IMR-90 (cell line): ENCODE data around the gene LSM14B. TPM values are rescaled to one million over a fixed set of nuclear protein-coding genes. Genes with fewer than 3 reads are reported as not detected.

ENCODE experiments used
- ATAC-seq: fragments of 200-7000 bp; cut with Tn5 transposase; 2 replicates; pipeline ENCODE4 v1.9.1; 2020; ENCODE audit warnings: low read depth, mild to moderate bottlenecking, moderate library complexity
- BruUV-seq: library from RNA; stranded (reverse); fragments of 400-500 nt; replicated peaks from 2 replicates; lab custom pipeline; 2021; lab: Mats Ljungman, UMichigan
- CTCF ChIA-PET: fragments of 300-600 bp; formaldehyde crosslinking; extraction: SDS; loops from one replicate; lab custom pipeline; 2021; ENCODE audit warnings: antibody characterized with exemption; lab: Yijun Ruan, JAX
- POLR2A ChIA-PET: fragments of 300-600 bp; sonication (Branson Sonifier 250); formaldehyde crosslinking; loops from one replicate; lab custom pipeline; 2022; ENCODE audit warnings: antibody characterized with exemption; ENCODE audit not compliant: unreplicated experiment; lab: Charles Lee
- DNase-seq: peaks from one replicate; pipeline ENCODE4 v3.0.0; 2013
- H2AFZ ChIP-seq: replicated peaks from 2 replicates; pipeline ENCODE3; 2013; ENCODE audit warnings: low read length, mild to moderate bottlenecking; ENCODE audit not compliant: poor library complexity
- H2AK5ac ChIP-seq: 2 replicates; pipeline ENCODE4 v1.6.1; 2013; ENCODE audit warnings: low read depth, low read length, inconsistent platforms
- H2AK9ac ChIP-seq: replicated peaks from 2 replicates; pipeline ENCODE3; 2013; ENCODE audit warnings: mild to moderate bottlenecking, low read depth, low read length, moderate library complexity; ENCODE audit not compliant: poor library complexity
- H2BK120ac ChIP-seq: 2 replicates; pipeline ENCODE4 v1.6.1; 2013; ENCODE audit warnings: low read depth, low read length, inconsistent platforms
- H2BK15ac ChIP-seq: 3 replicates; pipeline ENCODE4 v1.6.1; 2013; ENCODE audit warnings: low read depth, low read length, inconsistent platforms
- H2BK20ac ChIP-seq: 2 replicates; pipeline ENCODE4 v1.6.1; 2013; ENCODE audit warnings: low read depth, mild to moderate bottlenecking, inconsistent platforms, low read length, moderate library complexity
- H2BK5ac ChIP-seq: 2 replicates; pipeline ENCODE4 v1.6.1; 2013; ENCODE audit warnings: mild to moderate bottlenecking, low read depth, low read length, inconsistent platforms; ENCODE audit not compliant: poor library complexity, severe bottlenecking
- H3K14ac ChIP-seq: replicated peaks from 2 replicates; pipeline ENCODE4 v1.6.1; 2013; ENCODE audit warnings: low read depth, low read length, inconsistent platforms
- H3K18ac ChIP-seq: 2 replicates; pipeline ENCODE4 v1.6.1; 2013; ENCODE audit warnings: low read depth, low read length, control low read depth
- H3K23ac ChIP-seq: 2 replicates; pipeline ENCODE4 v1.6.1; 2013; ENCODE audit warnings: low read depth, low read length, inconsistent platforms
- H3K27ac ChIP-seq: 2 replicates; pipeline ENCODE4 v1.5.1; 2013; ENCODE audit warnings: mild to moderate bottlenecking, control low read depth, low read length; ENCODE audit not compliant: insufficient read depth
- H3K27me3 ChIP-seq: 2 replicates; pipeline ENCODE4 v1.6.1; 2013; ENCODE audit warnings: low read length; ENCODE audit not compliant: control insufficient read depth, insufficient read depth
- H3K36me3 ChIP-seq: 2 replicates; pipeline ENCODE4 v1.6.1; 2013; ENCODE audit warnings: low read length, mixed read lengths; ENCODE audit not compliant: control insufficient read depth, insufficient read depth
- H3K4ac ChIP-seq: 2 replicates; pipeline ENCODE4 v1.6.1; 2013; ENCODE audit warnings: low read depth, low read length, inconsistent platforms
- H3K4me1 ChIP-seq: 2 replicates; pipeline ENCODE4 v1.6.1; 2013; ENCODE audit warnings: low read length, mixed read lengths; ENCODE audit not compliant: control insufficient read depth, insufficient read depth
- H3K4me2 ChIP-seq: 2 replicates; pipeline ENCODE4 v1.6.1; 2013; ENCODE audit warnings: low read depth, mild to moderate bottlenecking, control low read depth, low read length, moderate library complexity
- H3K4me3 ChIP-seq: 2 replicates; pipeline ENCODE4 v1.5.1; 2013; ENCODE audit warnings: low read depth, mild to moderate bottlenecking, control low read depth, low read length, moderate library complexity; ENCODE audit not compliant: insufficient read depth
- H3K56ac ChIP-seq: 2 replicates; pipeline ENCODE4 v1.6.1; 2013; ENCODE audit warnings: low read length, inconsistent platforms; ENCODE audit not compliant: insufficient read depth; ENCODE audit errors: extremely low read depth
- H3K79me1 ChIP-seq, 2 experiments: 2 replicates each; pipeline ENCODE4 v1.6.1; 2013; ENCODE audit warnings: low read length in 2 of 2, inconsistent platforms in 1 of 2, low read depth in 1 of 2
- H3K9ac ChIP-seq: 2 replicates; pipeline ENCODE4 v1.6.1; 2013; ENCODE audit warnings: low read depth, low read length, control low read depth
- H3K9me1 ChIP-seq: 2 replicates; pipeline ENCODE4 v1.6.1; 2013; ENCODE audit warnings: low read length, inconsistent platforms; ENCODE audit not compliant: insufficient read depth
- H3K9me3 ChIP-seq: 2 replicates; pipeline ENCODE4 v1.6.1; 2013; ENCODE audit warnings: low read length; ENCODE audit not compliant: control insufficient read depth, insufficient read depth
- H4K20me1 ChIP-seq: 2 replicates; pipeline ENCODE4 v1.6.1; 2013; ENCODE audit warnings: low read length, inconsistent platforms; ENCODE audit not compliant: insufficient read depth
- H4K5ac ChIP-seq: 2 replicates; pipeline ENCODE4 v1.6.1; 2013; ENCODE audit warnings: mild to moderate bottlenecking, low read depth, low read length, control low read depth
- H4K8ac ChIP-seq, 2 experiments: 2 replicates each; pipeline ENCODE4 v1.6.1; 2013; ENCODE audit warnings: low read depth in 2 of 2, low read length in 2 of 2, control low read depth in 1 of 2, inconsistent platforms in 1 of 2
- H4K91ac ChIP-seq: 2 replicates; pipeline ENCODE4 v1.6.1; 2013; ENCODE audit warnings: low read depth, low read length, inconsistent platforms; ENCODE audit not compliant: insufficient read depth
- BHLHE40 ChIP-seq: fragments of 150-350 bp; IDR thresholded peaks from 2 replicates; pipeline ENCODE4 v1.6.1; 2016; ENCODE audit warnings: mild to moderate bottlenecking, low read depth, low read length
- CEBPB ChIP-seq: IDR thresholded peaks from 2 replicates; pipeline ENCODE4 v1.6.1; 2012; ENCODE audit warnings: low read depth, low read length, improper control_type of control experiment
- CHD1 ChIP-seq: IDR thresholded peaks from 2 replicates; pipeline ENCODE4 v1.6.1; 2012; ENCODE audit warnings: low read depth, low read length, improper control_type of control experiment
- CTCF ChIP-seq: conservative IDR thresholded peaks from 2 replicates; pipeline ENCODE4 v1.5.1; 2012; ENCODE audit warnings: mild to moderate bottlenecking, low read depth, low read length, improper control_type of control experiment
- ELK1 ChIP-seq: fragments of 150-350 bp; IDR thresholded peaks from 2 replicates; pipeline ENCODE4 v1.6.1; 2016; ENCODE audit warnings: low read depth, mild to moderate bottlenecking, low read length, moderate library complexity, borderline replicate concordance
- FOS ChIP-seq: fragments of 150-350 bp; IDR thresholded peaks from 2 replicates; pipeline ENCODE4 v1.6.1; 2016; ENCODE audit warnings: low read depth, low read length
- MAFK ChIP-seq: IDR thresholded peaks from 2 replicates; pipeline ENCODE4 v1.6.1; 2012; ENCODE audit warnings: low read depth, low read length, improper control_type of control experiment
- MAZ ChIP-seq: IDR thresholded peaks from 2 replicates; pipeline ENCODE4 v1.6.1; 2012; ENCODE audit warnings: low read depth, mild to moderate bottlenecking, low read length, improper control_type of control experiment, moderate library complexity, borderline replicate concordance
- MXI1 ChIP-seq: IDR thresholded peaks from 2 replicates; pipeline ENCODE4 v1.6.1; 2012; ENCODE audit warnings: low read depth, mild to moderate bottlenecking, low read length, moderate library complexity, borderline replicate concordance
- NFE2L2 ChIP-seq: fragments of 150-350 bp; IDR thresholded peaks from 2 replicates; pipeline ENCODE4 v1.6.1; 2016; ENCODE audit warnings: low read depth, mild to moderate bottlenecking, low read length
- POLR2A ChIP-seq: IDR thresholded peaks from 2 replicates; pipeline ENCODE4 v1.6.1; 2012; ENCODE audit warnings: mild to moderate bottlenecking, low read depth, low read length
- RAD21 ChIP-seq: IDR thresholded peaks from 2 replicates; pipeline ENCODE4 v1.6.1; 2012; ENCODE audit warnings: low read length, improper control_type of control experiment
- RCOR1 ChIP-seq: IDR thresholded peaks from 2 replicates; pipeline ENCODE4 v1.6.1; 2012; ENCODE audit warnings: mild to moderate bottlenecking, low read length, improper control_type of control experiment; ENCODE audit not compliant: insufficient replicate concordance
- RFX5 ChIP-seq: IDR thresholded peaks from 2 replicates; pipeline ENCODE4 v1.8.0; 2012; ENCODE audit warnings: low read depth, mild to moderate bottlenecking, low read length, moderate library complexity
- SMC3 ChIP-seq: fragments of 150-350 bp; IDR thresholded peaks from 2 replicates; pipeline ENCODE4 v1.6.1; 2016; ENCODE audit warnings: low read depth, mild to moderate bottlenecking, antibody characterized with exemption, low read length, moderate library complexity
- WGBS, 2 experiments: methylation state at CpG; one replicate each; pipeline versions ENCODE4 v1.1.5 to v1.1.7; 2013; ENCODE audit warnings: missing lambda C conversion rate in 2 of 2; ENCODE audit not compliant: insufficient read length in 1 of 2; ENCODE audit errors: extremely low coverage in 2 of 2; 5-methylcytosine and 5-hydroxymethylcytosine counted together
- dilution Hi-C: fragments of 300-500 bp; cut with HindIII; formaldehyde crosslinking; loops from one replicate; pipeline ENCODE4 v1.14.3; 2018; ENCODE audit warnings: low sequenced_read_pairs; ENCODE audit not compliant: unreplicated experiment
- in situ Hi-C: fragments of 300-500 bp; cut with MboI; formaldehyde crosslinking; loops from 3 replicates; pipeline ENCODE4 v1.14.3; 2019; ENCODE audit warnings: low sequenced_read_pairs, inconsistent platforms, mixed read lengths
- intact Hi-C: fragments of 100-400 bp; cut with micrococcal nuclease; formaldehyde crosslinking; loops from 2 replicates; pipeline ENCODE4 v1.10.0; 2022
- polyA plus RNA-seq, 3 experiments: library from polyadenylated mRNA; depleted of rRNA; stranded (reverse); fragments of >200 nt; gene quantifications; 2 replicates each; pipeline ENCODE4 v1.2.3, GENCODE V29; 2012; ENCODE audit warnings: low replicate concordance in 1 of 3
- total RNA-seq: library from RNA; depleted of rRNA; stranded (reverse); fragments of >200 nt; gene quantifications from 2 replicates; pipeline ENCODE4 v1.2.3, GENCODE V29; 2012

The LSM14B gene
- total and polyA plus RNA-seq, 2 of the 4 experiments (the other 2 are of a cell fraction), result 23.7 to 41.1 TPM

GRCh38 chr20:62119591-62120364, 2.5 kb upstream of the LSM14B start:
- Histone ChIP-seq H3K79me1 (peaks cover 12 to 18% of the 10 kb centered on the region in 2 experiments), H3K23ac (no peak overlapping the region), H3K9ac (no peak overlapping the region), H3K56ac (no peak overlapping the region), H2BK120ac (no peak overlapping the region), H2BK5ac (no peak overlapping the region), H3K9me3 (peaks cover 3% of the 10 kb centered on the region; the same call in 1 of the 2 replicates), H3K4me3 (no peak overlapping the region), H2BK20ac (no peak overlapping the region), H2AK9ac (no peak overlapping the region), H4K5ac (no peak overlapping the region), H3K27ac (no peak overlapping the region), H4K8ac (no peak overlapping the region), H3K9me1 (peaks cover 12% of the 10 kb centered on the region), H2AK5ac (no peak overlapping the region; the same call in 1 of the 2 replicates), H3K18ac (no peak overlapping the region), H3K14ac (no peak overlapping the region), H4K20me1 (peaks cover 18% of the 10 kb centered on the region), H3K27me3 (peaks cover 33% of the 10 kb centered on the region), H2AFZ (no peak overlapping the region), H4K91ac (no peak overlapping the region), H3K4me1 (peaks cover 11% of the 10 kb centered on the region), H2BK15ac (no peak overlapping the region), H3K4me2 (no peak overlapping the region), H3K36me3 (peaks cover 4% of the 10 kb centered on the region), H3K4ac (no peak overlapping the region)
- intact Hi-C loops (no loop called here), in situ Hi-C loops (no loop called here), dilution Hi-C loops (no loop called here)
- CTCF ChIA-PET, result no interaction called here
- BruUV-seq, result no TSS peak
- POLR2A ChIA-PET, result no interaction called here
- DNase-seq (no peak), ATAC-seq (no peak)
- 76% methylated on average over 5 of the region's 10 CpGs; no CpG with 5 or more reads in 1 of the 2 experiments for WGBS, 2 experiments
- TF ChIP-seq BHLHE40, result no peak
- no peak for TF ChIP-seq RCOR1
- TF ChIP-seq CEBPB, result no peak
- TF ChIP-seq MAFK, result no peak
- no peak for TF ChIP-seq POLR2A
- no peak for TF ChIP-seq RAD21
- TF ChIP-seq ELK1, result no peak
- no peak for TF ChIP-seq SMC3
- no peak for TF ChIP-seq MAZ
- TF ChIP-seq FOS, result no peak
- TF ChIP-seq RFX5, result no peak
- TF ChIP-seq CHD1, result no peak
- TF ChIP-seq NFE2L2, result no peak
- TF ChIP-seq MXI1, result no peak
- TF ChIP-seq CTCF, result no peak
